Osteoblast (primary cell): ENCODE data around the gene MSI1. TPM values are rescaled to one million over a fixed set of nuclear protein-coding genes. Genes with fewer than 3 reads are reported as not detected.
A peak's percentile ranks its signal among the peaks of the same experiment; 100 is the strongest.

ENCODE experiments used
- DNase-seq: peaks from one replicate; pipeline ENCODE4 v3.0.0; 2011; ENCODE audit warnings: low spot score, mixed read lengths; ENCODE audit not compliant: insufficient read length; ENCODE audit errors: missing footprints
- H2AFZ ChIP-seq: 2 replicates; pipeline ENCODE4 v1.6.0; 2011; ENCODE audit warnings: mild to moderate bottlenecking, low read length
- H3K27ac ChIP-seq: 2 replicates; pipeline ENCODE4 v1.5.1; 2011; ENCODE audit warnings: mild to moderate bottlenecking, low read depth, low read length, moderate library complexity
- H3K27me3 ChIP-seq: 2 replicates; pipeline ENCODE4 v1.6.0; 2012; ENCODE audit warnings: mild to moderate bottlenecking, control low read depth, inconsistent platforms, low read length, moderate library complexity; ENCODE audit not compliant: insufficient read depth
- H3K36me3 ChIP-seq: 2 replicates; pipeline ENCODE4 v1.5.1; 2011; ENCODE audit warnings: mild to moderate bottlenecking, low read length, control low read depth, moderate library complexity; ENCODE audit not compliant: insufficient read depth
- H3K4me1 ChIP-seq: 2 replicates; pipeline ENCODE4 v1.5.1; 2011; ENCODE audit warnings: mild to moderate bottlenecking, low read length, control low read depth, moderate library complexity; ENCODE audit not compliant: insufficient read depth
- H3K4me2 ChIP-seq: 2 replicates; pipeline ENCODE4 v1.6.0; 2011; ENCODE audit warnings: mild to moderate bottlenecking, low read length; ENCODE audit not compliant: insufficient read depth
- H3K4me3 ChIP-seq: fragments of 200-600 bp; sonication (generic); 3 replicates; pipeline ENCODE4 v1.5.1; 2012; ENCODE audit warnings: mild to moderate bottlenecking, low read length, inconsistent platforms; ENCODE audit not compliant: insufficient read depth
- H3K79me2 ChIP-seq: 2 replicates; pipeline ENCODE4 v1.6.0; 2012; ENCODE audit warnings: mild to moderate bottlenecking, low read length, control low read depth, inconsistent platforms; ENCODE audit not compliant: insufficient read depth
- H3K9me3 ChIP-seq: 2 replicates; pipeline ENCODE4 v1.5.1; 2011; ENCODE audit warnings: low read depth, low read length, control low read depth
- H4K20me1 ChIP-seq: 2 replicates; pipeline ENCODE4 v1.6.0; 2012; ENCODE audit warnings: mild to moderate bottlenecking, low read length, control low read depth; ENCODE audit not compliant: insufficient read depth
- CTCF ChIP-seq: IDR thresholded peaks from 2 replicates; pipeline ENCODE4 v1.5.1; 2011; ENCODE audit warnings: mild to moderate bottlenecking, low read depth, low read length, moderate library complexity; ENCODE audit errors: extremely low read depth
- total RNA-seq: library from RNA; depleted of rRNA; stranded (reverse); fragments of >200 nt; gene quantifications from 2 replicates; pipeline ENCODE4 v1.2.3, GENCODE V29; 2012

Gene MSI1
- total RNA-seq, 1 donor: under 0.01 TPM

- no peaks in the 10 kb centered on the region for H3K79me2 ChIP-seq
- no peak overlapping the region for H3K4me3 ChIP-seq
- no peak overlapping the region for H2AFZ ChIP-seq
- H3K36me3 ChIP-seq: no peaks in the 10 kb centered on the region
- H3K4me2 ChIP-seq: no peak overlapping the region
- no peaks in the 10 kb centered on the region for H3K9me3 ChIP-seq
- peak; percentile 64 for DNase-seq
- TF ChIP-seq CTCF: no peak
- no peaks in the 10 kb centered on the region for H4K20me1 ChIP-seq
- H3K27me3 ChIP-seq: no peaks in the 10 kb centered on the region
- no peaks in the 10 kb centered on the region for H3K4me1 ChIP-seq
- no peak overlapping the region for H3K27ac ChIP-seq
Measured at GRCh38 chr12:120406069-120406468, 37.1 kb upstream of the MSI1 start.

GRCh38 chr12:120404271-120404670 is 35.3 kb upstream of the MSI1 start:
- Histone ChIP-seq H3K27ac (no peak overlapping the region), H3K4me3 (no peak overlapping the region), H4K20me1 (no peaks in the 10 kb centered on the region), H3K79me2 (no peaks in the 10 kb centered on the region), H3K4me1 (no peaks in the 10 kb centered on the region), H3K4me2 (no peak overlapping the region), H3K27me3 (no peaks in the 10 kb centered on the region), H3K36me3 (no peaks in the 10 kb centered on the region), H3K9me3 (no peaks in the 10 kb centered on the region), H2AFZ (no peak overlapping the region)
- DNase-seq: no peak
- no peak for TF ChIP-seq CTCF

- Histone ChIP-seq H3K27me3 (no peaks in the 10 kb centered on the region), H3K4me2 (no peak overlapping the region), H3K27ac (no peak overlapping the region), H4K20me1 (no peaks in the 10 kb centered on the region), H3K9me3 (no peaks in the 10 kb centered on the region), H3K36me3 (no peaks in the 10 kb centered on the region), H3K4me3 (no peak overlapping the region), H3K4me1 (no peaks in the 10 kb centered on the region), H2AFZ (no peak overlapping the region), H3K79me2 (no peaks in the 10 kb centered on the region)
- peak; percentile 55 for DNase-seq
- TF ChIP-seq CTCF: no peak
Measured at GRCh38 chr12:120403869-120404268, 34.9 kb upstream of the MSI1 start.

GRCh38 chr12:120402217-120402616 is 33.3 kb upstream of the MSI1 start:
- Histone ChIP-seq H3K27me3 (peaks cover 12% of the 10 kb centered on the region), H3K27ac (no peak overlapping the region), H3K4me1 (no peaks in the 10 kb centered on the region), H3K79me2 (no peaks in the 10 kb centered on the region), H2AFZ (peak overlapping the region; percentile 44), H3K4me3 (no peak overlapping the region), H3K36me3 (no peaks in the 10 kb centered on the region), H3K9me3 (no peaks in the 10 kb centered on the region), H3K4me2 (no peak overlapping the region), H4K20me1 (no peaks in the 10 kb centered on the region)
- DNase-seq: peak; percentile 81
- no peak for TF ChIP-seq CTCF
